Measurements from ENCODE around the gene ADCY5.

ADCY5 gene

DNA sequence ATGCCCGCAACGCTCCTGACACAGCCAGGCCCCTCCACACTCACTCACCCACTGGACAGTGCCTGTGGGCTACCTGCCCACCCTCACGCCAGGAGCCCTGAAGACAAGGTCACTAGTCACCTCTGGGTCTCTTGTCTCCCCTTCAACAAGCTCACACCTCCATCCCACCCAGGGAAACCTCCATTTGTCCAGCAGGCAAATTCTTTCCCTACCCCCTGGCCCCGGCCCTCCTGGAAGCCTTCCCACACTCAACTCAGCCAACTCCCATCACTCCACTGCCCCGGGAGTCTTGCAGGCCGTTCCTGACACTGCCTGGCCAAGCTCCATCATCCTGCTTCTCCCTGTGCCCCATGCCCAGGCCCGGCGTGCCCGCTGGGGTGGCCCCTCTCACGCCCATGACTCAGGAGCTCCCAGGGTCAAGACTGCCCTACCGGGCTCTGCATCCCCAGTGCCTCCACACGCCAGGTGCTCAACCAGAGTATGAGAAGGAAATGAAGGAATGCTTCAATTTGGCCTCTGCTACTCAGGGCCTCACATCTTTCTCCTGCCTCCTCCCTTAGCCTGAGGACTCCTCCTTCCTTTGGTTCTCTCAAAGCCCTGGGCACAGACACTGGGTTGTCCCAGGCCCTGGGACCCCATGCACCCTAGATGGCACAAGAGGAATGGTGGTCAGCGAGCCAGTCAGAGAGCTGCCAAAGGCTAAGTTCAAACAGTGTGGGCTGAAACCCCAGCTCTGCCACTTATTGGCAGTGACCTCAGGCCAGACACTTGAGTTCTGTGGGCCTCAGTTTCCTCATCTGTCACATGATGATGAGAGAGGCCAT lies 158.6 kb downstream of the ADCY5 start:
- H3K9me3 ChIP-seq (replicated peaks in 1 of 2; ENCODE audit: control insufficient read depth in 2 of 2, insufficient read depth in 1 of 2, low read depth in 1 of 2, low read length in 2 of 2), result no peaks in the 10 kb centered on the region
- no CpG with 5 or more reads among the region's 13 CpGs for WGBS, 2 donors (ENCODE audit: extremely low coverage in 2 of 2, insufficient read length in 2 of 2, insufficient replicate concordance in 1 of 2)
- H2BK12ac ChIP-seq (ENCODE audit: low read length), result no peak overlapping the region
- peaks cover 0 to 12% (median 2%) of the 10 kb centered on the region in 3 experiments for H3K27me3 ChIP-seq (ENCODE audit: control insufficient read depth in 3 of 3, insufficient read depth in 3 of 3, low read depth in 1 of 3, low read length in 3 of 3)
- H3K4me2 ChIP-seq (ENCODE audit: insufficient read depth, low read length, poor library complexity, severe bottlenecking), result no peak overlapping the region
- H2AFZ ChIP-seq (ENCODE audit: low read length), result no peak overlapping the region
- no peak overlapping the region for H3K27ac ChIP-seq (replicated peaks; ENCODE audit: low read length)
- no peak overlapping the region for H3K4me3 ChIP-seq (ENCODE audit: low read length in 2 of 2)
- H4K91ac ChIP-seq (ENCODE audit: low read depth, low read length, poor library complexity), result no peak overlapping the region
- peak overlapping the region; percentile 20 for H2AK5ac ChIP-seq (ENCODE audit: low read depth, low read length)
- no peak overlapping the region for H3K14ac ChIP-seq (ENCODE audit: low read length)
- H2BK5ac ChIP-seq (ENCODE audit: low read length), result no peak overlapping the region
- no peak overlapping the region for H3K9ac ChIP-seq (ENCODE audit: low read depth, low read length, poor library complexity)
- H2BK120ac ChIP-seq (ENCODE audit: low read depth, low read length), result no peak overlapping the region
- H3K36me3 ChIP-seq (replicated peaks in 1 of 2; ENCODE audit: control insufficient read depth in 2 of 2, insufficient read depth in 2 of 2, low read length in 2 of 2), result no peaks in the 10 kb centered on the region
- no peak for DNase-seq (ENCODE audit: low spot score)
- peak overlapping the region; percentile 40 for H3K18ac ChIP-seq (ENCODE audit: low read length)
- no peak overlapping the region for H3K4ac ChIP-seq (ENCODE audit: low read length)
- no peaks in the 10 kb centered on the region for H3K4me1 ChIP-seq (ENCODE audit: control insufficient read depth in 2 of 2, insufficient read depth in 1 of 2, low read depth in 1 of 2, low read length in 2 of 2)
- peaks cover 2% of the 10 kb centered on the region for H3K79me1 ChIP-seq (ENCODE audit: low read depth, low read length)
- H3K23ac ChIP-seq (ENCODE audit: low read depth, low read length, poor library complexity), result no peak overlapping the region
- H4K8ac ChIP-seq (ENCODE audit: low read depth, low read length), result no peak overlapping the region
- H2BK15ac ChIP-seq (ENCODE audit: low read length), result no peak overlapping the region

DNA sequence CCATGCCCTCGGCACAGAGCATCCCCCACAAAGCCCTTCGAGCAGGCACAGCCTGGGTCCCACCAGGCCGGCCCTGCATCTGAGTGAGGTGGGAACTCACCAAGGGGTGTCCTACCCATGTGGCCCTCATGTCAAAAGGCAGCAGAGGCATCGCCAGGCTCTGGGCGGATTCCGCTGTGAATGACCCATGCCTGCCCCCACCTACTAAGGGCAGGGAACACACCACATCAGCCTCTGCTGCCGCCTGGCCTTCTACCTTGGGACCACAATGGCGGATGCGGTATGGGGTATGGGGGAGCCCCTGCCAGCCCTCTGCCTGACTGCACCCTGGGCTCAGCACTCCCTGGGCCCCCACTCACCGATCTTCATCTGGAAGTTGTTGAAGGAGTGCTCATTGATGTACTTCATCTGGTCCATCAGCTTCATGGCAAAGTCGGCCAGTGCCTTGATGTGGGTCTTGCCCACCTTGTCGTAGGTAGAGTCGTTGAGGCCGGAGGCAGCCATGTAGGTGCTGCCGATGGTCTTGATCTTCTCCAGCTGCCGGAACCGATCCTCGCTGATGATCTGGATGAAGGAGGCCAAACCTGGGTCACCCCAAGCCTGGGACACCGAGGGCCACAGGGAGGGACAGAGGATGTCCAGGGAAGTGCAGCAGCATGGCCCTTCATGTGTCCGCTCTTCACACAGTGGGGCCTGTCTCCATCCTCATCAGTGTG lies 159.3 kb downstream of the ADCY5 start:
- no peak overlapping the region for H2AFZ ChIP-seq (ENCODE audit: low read length)
- WGBS, 2 donors (ENCODE audit: extremely low coverage in 2 of 2, insufficient read length in 2 of 2, insufficient replicate concordance in 1 of 2), result no CpG with 5 or more reads among the region's 20 CpGs
- no peak overlapping the region for H3K9ac ChIP-seq (ENCODE audit: low read depth, low read length, poor library complexity)
- peak overlapping the region; percentile 20 for H2AK5ac ChIP-seq (ENCODE audit: low read depth, low read length)
- H2BK5ac ChIP-seq (ENCODE audit: low read length), result no peak overlapping the region
- H3K14ac ChIP-seq (ENCODE audit: low read length), result no peak overlapping the region
- H3K23ac ChIP-seq (ENCODE audit: low read depth, low read length, poor library complexity), result no peak overlapping the region
- no peak overlapping the region for H3K27ac ChIP-seq (replicated peaks; ENCODE audit: low read length)
- no peak for DNase-seq (ENCODE audit: low spot score)
- H2BK120ac ChIP-seq (ENCODE audit: low read depth, low read length), result no peak overlapping the region
- no peak overlapping the region for H3K4ac ChIP-seq (ENCODE audit: low read length)
- no peaks in the 10 kb centered on the region for H3K79me1 ChIP-seq (ENCODE audit: low read depth, low read length)
- H3K4me2 ChIP-seq (ENCODE audit: insufficient read depth, low read length, poor library complexity, severe bottlenecking), result no peak overlapping the region
- H3K9me3 ChIP-seq (replicated peaks in 1 of 2; ENCODE audit: control insufficient read depth in 2 of 2, insufficient read depth in 1 of 2, low read depth in 1 of 2, low read length in 2 of 2), result no peaks in the 10 kb centered on the region
- no peaks in the 10 kb centered on the region for H3K4me1 ChIP-seq (ENCODE audit: control insufficient read depth in 2 of 2, insufficient read depth in 1 of 2, low read depth in 1 of 2, low read length in 2 of 2)
- no peak overlapping the region for H4K8ac ChIP-seq (ENCODE audit: low read depth, low read length)
- peak overlapping the region; percentile 13 for H3K18ac ChIP-seq (ENCODE audit: low read length)
- H2BK15ac ChIP-seq (ENCODE audit: low read length), result no peak overlapping the region
- H3K4me3 ChIP-seq (ENCODE audit: low read length in 2 of 2), result no peak overlapping the region
- no peak overlapping the region for H4K91ac ChIP-seq (ENCODE audit: low read depth, low read length, poor library complexity)
- H3K27me3 ChIP-seq (ENCODE audit: control insufficient read depth in 3 of 3, insufficient read depth in 3 of 3, low read depth in 1 of 3, low read length in 3 of 3), result peaks cover 0 to 9% (median 2%) of the 10 kb centered on the region in 3 experiments
- no peak overlapping the region for H2BK12ac ChIP-seq (ENCODE audit: low read length)
- no peaks in the 10 kb centered on the region for H3K36me3 ChIP-seq (replicated peaks in 1 of 2; ENCODE audit: control insufficient read depth in 2 of 2, insufficient read depth in 2 of 2, low read length in 2 of 2)

DNA sequence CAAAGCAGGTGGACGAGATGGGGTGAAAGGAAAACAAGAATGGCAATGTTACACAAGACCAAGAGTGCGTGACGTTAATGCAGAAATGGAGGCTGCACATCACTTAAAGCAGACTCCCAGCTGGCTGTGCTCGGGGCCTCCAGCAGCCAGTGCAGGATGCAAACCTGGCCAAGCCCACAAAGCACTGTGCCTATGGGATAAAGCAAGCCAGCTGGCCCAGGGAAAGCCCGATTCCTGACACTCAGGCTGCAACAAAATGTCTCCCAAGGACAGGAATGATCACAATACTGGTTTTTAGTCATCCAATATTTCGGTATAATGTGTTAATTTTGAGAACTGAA lies 161.0 kb downstream of the ADCY5 start:
- Histone ChIP-seq H3K4ac (ENCODE audit: low read length) (no peak overlapping the region), H2BK5ac (ENCODE audit: low read length) (no peak overlapping the region), H3K4me3 (ENCODE audit: low read length in 2 of 2) (no peak overlapping the region), H3K36me3 (replicated peaks in 1 of 2; ENCODE audit: control insufficient read depth in 2 of 2, insufficient read depth in 2 of 2, low read length in 2 of 2) (no peaks in the 10 kb centered on the region), H3K18ac (ENCODE audit: low read length) (no peak overlapping the region), H3K9ac (ENCODE audit: low read depth, low read length, poor library complexity) (no peak overlapping the region), H2BK12ac (ENCODE audit: low read length) (no peak overlapping the region), H2AK5ac (ENCODE audit: low read depth, low read length) (no peak overlapping the region), H3K14ac (ENCODE audit: low read length) (no peak overlapping the region), H3K27ac (replicated peaks; ENCODE audit: low read length) (no peak overlapping the region), H4K91ac (ENCODE audit: low read depth, low read length, poor library complexity) (no peak overlapping the region), H3K4me1 (ENCODE audit: control insufficient read depth in 2 of 2, insufficient read depth in 1 of 2, low read depth in 1 of 2, low read length in 2 of 2) (no peaks in the 10 kb centered on the region), H3K79me1 (ENCODE audit: low read depth, low read length) (no peaks in the 10 kb centered on the region), H2BK15ac (ENCODE audit: low read length) (no peak overlapping the region), H2BK120ac (ENCODE audit: low read depth, low read length) (no peak overlapping the region), H3K9me3 (replicated peaks in 1 of 2; ENCODE audit: control insufficient read depth in 2 of 2, insufficient read depth in 1 of 2, low read depth in 1 of 2, low read length in 2 of 2) (no peaks in the 10 kb centered on the region), H4K8ac (ENCODE audit: low read depth, low read length) (no peak overlapping the region), H3K23ac (ENCODE audit: low read depth, low read length, poor library complexity) (no peak overlapping the region), H2AFZ (ENCODE audit: low read length) (no peak overlapping the region), H3K27me3 (ENCODE audit: control insufficient read depth in 3 of 3, insufficient read depth in 3 of 3, low read depth in 1 of 3, low read length in 3 of 3) (peaks cover 0 to 9% (median 2%) of the 10 kb centered on the region in 3 experiments), H3K4me2 (ENCODE audit: insufficient read depth, low read length, poor library complexity, severe bottlenecking) (no peak overlapping the region)
- no CpG with 5 or more reads among the region's 6 CpGs for WGBS, 2 donors (ENCODE audit: extremely low coverage in 2 of 2, insufficient read length in 2 of 2, insufficient replicate concordance in 1 of 2)
- DNase-seq (ENCODE audit: low spot score), result no peak

Data from neuronal stem cell (in vitro differentiated cells).